ENCODE data around the gene ELP1. TPM values are rescaled to one million over a fixed set of nuclear protein-coding genes. Genes with fewer than 3 reads are reported as not detected.

The ELP1 gene
- total and polyA plus RNA-seq, 4 donors = 8.0 to 39.3 (median 16.4) TPM

GRCh38 chr9:108854641-108855528, 79.0 kb downstream of the ELP1 start:
- Histone ChIP-seq H3K27me3 (ENCODE audit: control insufficient read depth in 3 of 3, insufficient read depth in 3 of 3, low read length in 2 of 3) (peaks cover 0 to 3% (median 0%) of the 10 kb centered on the region in 3 donors), H3K4me1 (ENCODE audit: control insufficient read depth in 5 of 5, insufficient read depth in 5 of 5, low read length in 5 of 5) (no peaks in the 10 kb centered on the region), H3K9me3 (ENCODE audit: control insufficient read depth in 4 of 4, insufficient read depth in 3 of 4, low read length in 3 of 4) (no peaks in the 10 kb centered on the region), H3K36me3 (ENCODE audit: control insufficient read depth in 4 of 4, insufficient read depth in 4 of 4, low read length in 4 of 4) (no peaks in the 10 kb centered on the region), H3K4me3 (no peak overlapping the region), H3K9ac (ENCODE audit: insufficient read depth in 1 of 2, low read length in 2 of 2) (no peak overlapping the region), H3K27ac (ENCODE audit: low read depth in 1 of 2, low read length in 1 of 2) (no peak overlapping the region)
- ATAC-seq (ENCODE audit: insufficient read depth, low FRiP score) (no peak), DNase-seq (peak; percentile 50 to 59 (median 53))
- 91 to 94% methylated on average over 59 of the region's 59 CpGs for WGBS, 2 donors
- TF ChIP-seq CTCF (IDR thresholded peaks at IDR 0.05; ENCODE audit: control extremely low read depth, extremely low read depth) = no peak

GRCh38 chr9:108854094-108854493, 79.8 kb downstream of the ELP1 start:
- no peak for TF ChIP-seq CTCF (IDR thresholded peaks at IDR 0.05; ENCODE audit: control extremely low read depth, extremely low read depth)
- Histone ChIP-seq H3K9me3 (ENCODE audit: control insufficient read depth in 4 of 4, insufficient read depth in 3 of 4, low read length in 3 of 4) (no peaks in the 10 kb centered on the region), H3K36me3 (ENCODE audit: control insufficient read depth in 4 of 4, insufficient read depth in 4 of 4, low read length in 4 of 4) (no peaks in the 10 kb centered on the region), H3K27ac (ENCODE audit: low read depth in 1 of 2, low read length in 1 of 2) (no peak overlapping the region), H3K4me3 (no peak overlapping the region), H3K27me3 (ENCODE audit: control insufficient read depth in 3 of 3, insufficient read depth in 3 of 3, low read length in 2 of 3) (peaks cover 0 to 3% (median 0%) of the 10 kb centered on the region in 3 donors), H3K9ac (ENCODE audit: insufficient read depth in 1 of 2, low read length in 2 of 2) (no peak overlapping the region), H3K4me1 (ENCODE audit: control insufficient read depth in 5 of 5, insufficient read depth in 5 of 5, low read length in 5 of 5) (no peaks in the 10 kb centered on the region)
- WGBS, 2 donors = 94 to 100% methylated on average over 3 of the region's 3 CpGs
- no peak for DNase-seq
- no peak for ATAC-seq (ENCODE audit: insufficient read depth, low FRiP score)

GRCh38 chr9:108852079-108852478, 81.8 kb downstream of the ELP1 start:
- no peak overlapping the region for H3K9ac ChIP-seq (ENCODE audit: insufficient read depth in 1 of 2, low read length in 2 of 2)
- no peak overlapping the region for H3K27ac ChIP-seq (ENCODE audit: low read depth in 1 of 2, low read length in 1 of 2)
- ATAC-seq (ENCODE audit: insufficient read depth, low FRiP score) (no peak), DNase-seq (no peak)
- no peak for TF ChIP-seq CTCF (IDR thresholded peaks at IDR 0.05; ENCODE audit: control extremely low read depth, extremely low read depth)
- no peaks in the 10 kb centered on the region for H3K36me3 ChIP-seq (ENCODE audit: control insufficient read depth in 4 of 4, insufficient read depth in 4 of 4, low read length in 4 of 4)
- WGBS, 2 donors = 32 to 36% methylated on average over 1 of the region's 1 CpG
- peaks cover 0 to 3% (median 0%) of the 10 kb centered on the region in 3 donors for H3K27me3 ChIP-seq (ENCODE audit: control insufficient read depth in 3 of 3, insufficient read depth in 3 of 3, low read length in 2 of 3)
- no peaks in the 10 kb centered on the region for H3K9me3 ChIP-seq (ENCODE audit: control insufficient read depth in 4 of 4, insufficient read depth in 3 of 4, low read length in 3 of 4)
- no peak overlapping the region for H3K4me3 ChIP-seq
- no peaks in the 10 kb centered on the region for H3K4me1 ChIP-seq (ENCODE audit: control insufficient read depth in 5 of 5, insufficient read depth in 5 of 5, low read length in 5 of 5)

Measured in lung (tissue), 12 donors.